ENCODE results near the gene TMEM86A. TPM values are rescaled to one million over a fixed set of nuclear protein-coding genes. Genes with fewer than 3 reads are reported as not detected.

The TMEM86A gene
- total and polyA plus RNA-seq, 2 experiments from 2014 or later = 0.32 to 1.0 TPM

GRCh38 chr11:18692941-18693760 is 5.4 kb upstream of the TMEM86A start:
- H3K4me2 ChIP-seq (ENCODE audit: unreplicated experiment) = no peak overlapping the region
- no peaks in the 10 kb centered on the region for H3K9me3 ChIP-seq (ENCODE audit: low read depth)
- H3K27me3 ChIP-seq (replicated peaks; ENCODE audit: insufficient read depth) = no peaks in the 10 kb centered on the region
- 51% methylated on average over 8 to 9 of the region's 9 CpGs for WGBS, 2 experiments (ENCODE audit: low coverage in 1 of 2, low lambda C conversion rate in 2 of 2, missing lambda C conversion rate in 2 of 2)
- H3K79me2 ChIP-seq (ENCODE audit: insufficient read depth) = no peaks in the 10 kb centered on the region
- no peak for DNase-seq
- no peaks in the 10 kb centered on the region for H3K9me2 ChIP-seq (ENCODE audit: insufficient read depth)
- no peaks in the 10 kb centered on the region for H3K36me3 ChIP-seq (ENCODE audit: low read depth)
- in situ Hi-C loops (cut with MboI) = no loop called here
- no peak overlapping the region for H3K9ac ChIP-seq
- no peak for TF ChIP-seq EZH2 (IDR thresholded peaks at IDR 0.05; ENCODE audit: insufficient read depth, poor library complexity, severe bottlenecking)
- TF ChIP-seq EZH2phosphoT487 (IDR thresholded peaks at IDR 0.05; ENCODE audit: insufficient read depth, low read depth) = no peak
- H3F3A ChIP-seq (ENCODE audit: insufficient read depth) = peaks cover 8% of the 10 kb centered on the region; the same call in 1 of the 2 replicates
- H4K20me1 ChIP-seq (ENCODE audit: insufficient read depth) = no peaks in the 10 kb centered on the region
- no peaks in the 10 kb centered on the region for H3K4me1 ChIP-seq (ENCODE audit: insufficient read depth)
- no peak overlapping the region for H3K27ac ChIP-seq
- H3K4me3 ChIP-seq = no peak overlapping the region
- no peak overlapping the region for H2AFZ ChIP-seq

- DNase-seq = peak; percentile 63
- no peak overlapping the region for H3K27ac ChIP-seq
- WGBS, 2 experiments (ENCODE audit: low coverage in 1 of 2, low lambda C conversion rate in 2 of 2, missing lambda C conversion rate in 2 of 2) = 62 to 67% methylated on average over 2 of the region's 2 CpGs
Observed at GRCh38 chr11:18696638-18697225, 1.8 kb upstream of the TMEM86A start.

GRCh38 chr11:18697576-18697975 is 1.0 kb upstream of the TMEM86A start:
- Histone ChIP-seq H3F3A (ENCODE audit: insufficient read depth) (peaks cover 10% of the 10 kb centered on the region; the same call in 1 of the 2 replicates), H3K4me1 (ENCODE audit: insufficient read depth) (no peaks in the 10 kb centered on the region), H3K4me2 (ENCODE audit: unreplicated experiment) (no peak overlapping the region), H3K27ac (no peak overlapping the region), H3K9ac (no peak overlapping the region), H3K79me2 (ENCODE audit: insufficient read depth) (no peaks in the 10 kb centered on the region), H3K9me3 (ENCODE audit: low read depth) (no peaks in the 10 kb centered on the region), H3K36me3 (ENCODE audit: low read depth) (no peaks in the 10 kb centered on the region), H2AFZ (no peak overlapping the region), H4K20me1 (ENCODE audit: insufficient read depth) (no peaks in the 10 kb centered on the region), H3K9me2 (ENCODE audit: insufficient read depth) (no peaks in the 10 kb centered on the region), H3K4me3 (no peak overlapping the region), H3K27me3 (replicated peaks; ENCODE audit: insufficient read depth) (no peaks in the 10 kb centered on the region; the same call in 1 of the 2 replicates)
- WGBS, 2 experiments (ENCODE audit: low coverage in 1 of 2, low lambda C conversion rate in 2 of 2, missing lambda C conversion rate in 2 of 2) = 82 to 84% methylated on average over 4 of the region's 4 CpGs
- peak; percentile 29 for DNase-seq
- in situ Hi-C loops (cut with MboI) = no loop called here
- no peak for TF ChIP-seq EZH2 (IDR thresholded peaks at IDR 0.05; ENCODE audit: insufficient read depth, poor library complexity, severe bottlenecking)
- TF ChIP-seq EZH2phosphoT487 (IDR thresholded peaks at IDR 0.05; ENCODE audit: insufficient read depth, low read depth) = no peak

More at GRCh38 chr11:18696638-18697225, 1.8 kb upstream of the TMEM86A start:
- Histone ChIP-seq H3K79me2 (ENCODE audit: insufficient read depth) (no peaks in the 10 kb centered on the region), H3K36me3 (ENCODE audit: low read depth) (no peaks in the 10 kb centered on the region), H3F3A (ENCODE audit: insufficient read depth) (peaks cover 10% of the 10 kb centered on the region; the same call in 1 of the 2 replicates), H3K4me3 (no peak overlapping the region), H3K4me2 (ENCODE audit: unreplicated experiment) (no peak overlapping the region), H3K9ac (no peak overlapping the region), H3K9me2 (ENCODE audit: insufficient read depth) (no peaks in the 10 kb centered on the region), H3K4me1 (ENCODE audit: insufficient read depth) (no peaks in the 10 kb centered on the region), H3K27me3 (replicated peaks; ENCODE audit: insufficient read depth) (no peaks in the 10 kb centered on the region; the same call in 1 of the 2 replicates), H3K9me3 (ENCODE audit: low read depth) (no peaks in the 10 kb centered on the region), H4K20me1 (ENCODE audit: insufficient read depth) (no peaks in the 10 kb centered on the region), H2AFZ (no peak overlapping the region)
- in situ Hi-C loops (cut with MboI) = no loop called here
- TF ChIP-seq EZH2phosphoT487 (IDR thresholded peaks at IDR 0.05; ENCODE audit: insufficient read depth, low read depth) = no peak
- no peak for TF ChIP-seq EZH2 (IDR thresholded peaks at IDR 0.05; ENCODE audit: insufficient read depth, poor library complexity, severe bottlenecking)

DNA sequence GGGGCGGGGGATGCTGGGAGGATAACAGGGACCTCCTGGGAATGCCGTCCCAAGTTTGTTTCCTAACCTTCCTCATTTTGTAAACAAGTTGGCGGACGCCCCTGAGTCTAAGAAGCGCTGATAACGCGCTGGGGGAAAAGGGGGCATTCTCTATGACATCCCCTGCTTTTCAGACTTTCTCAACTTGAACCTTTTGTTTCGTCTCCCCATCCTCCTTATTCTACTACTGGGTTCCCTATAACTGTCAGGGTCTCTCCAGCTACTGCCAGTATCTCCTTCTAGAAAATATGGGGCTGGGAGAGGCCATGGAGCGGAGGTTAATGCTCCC is 654 bp downstream of the TMEM86A start:
- H3F3A ChIP-seq (ENCODE audit: insufficient read depth) = peaks cover 10% of the 10 kb centered on the region; the same call in 1 of the 2 replicates
- no peaks in the 10 kb centered on the region for H4K20me1 ChIP-seq (ENCODE audit: insufficient read depth)
- H3K27ac ChIP-seq = no peak overlapping the region
- TF ChIP-seq EZH2phosphoT487 (IDR thresholded peaks at IDR 0.05; ENCODE audit: insufficient read depth, low read depth) = no peak
- no peak for TF ChIP-seq EZH2 (IDR thresholded peaks at IDR 0.05; ENCODE audit: insufficient read depth, poor library complexity, severe bottlenecking)
- WGBS, 2 experiments (ENCODE audit: low coverage in 1 of 2, low lambda C conversion rate in 2 of 2, missing lambda C conversion rate in 2 of 2) = 7 to 9% methylated on average over 9 of the region's 9 CpGs
- H3K4me3 ChIP-seq = peak overlapping the region; percentile 73
- H3K9me2 ChIP-seq (ENCODE audit: insufficient read depth) = no peaks in the 10 kb centered on the region
- H3K4me1 ChIP-seq (ENCODE audit: insufficient read depth) = no peaks in the 10 kb centered on the region
- peak overlapping the region; percentile 66 for H3K9ac ChIP-seq
- peak overlapping the region; percentile 71 for H3K4me2 ChIP-seq (ENCODE audit: unreplicated experiment)
- no peaks in the 10 kb centered on the region for H3K79me2 ChIP-seq (ENCODE audit: insufficient read depth)
- H3K27me3 ChIP-seq (replicated peaks; ENCODE audit: insufficient read depth) = no peaks in the 10 kb centered on the region; the same call in 1 of the 2 replicates
- in situ Hi-C loops (cut with MboI) = no loop called here
- no peaks in the 10 kb centered on the region for H3K9me3 ChIP-seq (ENCODE audit: low read depth)
- peak overlapping the region; percentile 79 for H2AFZ ChIP-seq
- no peaks in the 10 kb centered on the region for H3K36me3 ChIP-seq (ENCODE audit: low read depth)
- DNase-seq = peak; percentile 42
